ENCODE measurements around the gene PTPRJ. TPM values are rescaled to one million over a fixed set of nuclear protein-coding genes. Genes with fewer than 3 reads are reported as not detected.
A peak's percentile ranks its signal among the peaks of the same experiment; 100 is the strongest.
"Not testable (repeated sequence)": the region's sequence is repeated elsewhere in the genome, so short reads cannot be mapped to it uniquely, and the experiment has no call there.

The PTPRJ gene
- total RNA-seq: 10 to 100 TPM; 13.8 to 22.3 (median 19.0) TPM

DNA sequence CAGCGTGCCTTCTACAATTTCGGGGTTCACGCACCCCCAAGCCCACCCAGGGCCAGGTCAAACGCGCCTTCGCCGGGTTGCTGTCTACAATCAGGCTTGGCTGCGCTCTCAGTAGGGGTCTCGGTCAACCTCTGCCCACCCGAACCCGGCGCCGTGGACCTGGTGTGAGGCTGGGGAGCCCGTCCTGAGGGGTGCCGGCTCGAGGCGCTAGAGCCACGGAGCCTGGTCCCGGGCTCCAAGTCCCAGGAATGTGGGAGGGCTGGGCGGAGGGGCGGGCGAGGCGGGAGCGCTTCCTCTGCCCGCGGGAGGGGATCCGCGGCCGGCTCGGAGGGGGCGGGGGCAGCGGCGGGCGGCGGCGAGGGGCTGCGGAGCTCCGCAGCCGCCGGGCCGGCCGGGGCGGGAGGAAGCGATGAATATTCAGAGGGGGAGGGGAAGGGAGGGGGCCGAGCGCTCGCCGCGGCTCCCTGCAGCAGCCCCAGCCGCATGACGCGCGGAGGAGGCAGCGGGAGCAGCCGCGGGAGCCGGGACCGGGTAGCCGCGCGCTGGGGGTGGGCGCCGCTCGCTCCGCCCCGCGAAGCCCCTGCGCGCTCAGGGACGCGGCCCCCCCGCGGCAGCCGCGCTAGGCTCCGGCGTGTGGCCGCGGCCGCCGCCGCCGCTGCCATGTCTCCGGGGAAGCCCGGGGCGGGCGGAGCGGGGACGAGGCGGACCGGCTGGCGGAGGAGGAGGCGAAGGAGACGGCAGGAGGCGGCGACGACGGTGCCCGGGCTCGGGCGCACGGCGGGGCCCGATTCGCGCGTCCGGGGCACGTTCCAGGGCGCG lies at the start of gene PTPRJ:
TSS of gene PTPRJ (plus strand) at position 472 of the 819 bp plus-strand sequence. CDS start 354 bp downstream, outside the sequence.
- Mint-ChIP-seq H3K4me3 (peak within 1 kb of the TSS; percentile 90), H3K36me3 (ENCODE audit: insufficient read depth) (peaks cover 5% of the 10 kb centered on the region), H3K27me3 (ENCODE audit: low read depth) (no peaks in the 10 kb centered on the region), H3K4me1 (ENCODE audit: low read depth) (peaks cover 31% of the 10 kb centered on the region), H3K9me3 (no peaks in the 10 kb centered on the region)
- ATAC-seq (peak; percentile 75 to 81), DNase-seq (peak; percentile 56)

- H3K4me3 Mint-ChIP-seq: no peak overlapping the region
- no peaks in the 10 kb centered on the region for H3K27me3 Mint-ChIP-seq (ENCODE audit: low read depth)
- H3K9me3 Mint-ChIP-seq: no peaks in the 10 kb centered on the region
- DNase-seq (no peak), ATAC-seq (peak; percentile 89 to 91)
- peaks cover 15% of the 10 kb centered on the region for H3K4me1 Mint-ChIP-seq (ENCODE audit: low read depth)
- no peaks in the 10 kb centered on the region for H3K36me3 Mint-ChIP-seq (ENCODE audit: insufficient read depth)
These were observed 47.8 kb upstream of the PTPRJ start for GRCh38 chr11:47932544-47932943.

- DNase-seq; H3K36me3 Mint-ChIP-seq (ENCODE audit: insufficient read depth); H3K27me3 Mint-ChIP-seq (ENCODE audit: low read depth); H3K9me3 Mint-ChIP-seq; H3K4me3 Mint-ChIP-seq; ATAC-seq: not testable (repeated sequence)
- H3K4me1 Mint-ChIP-seq (ENCODE audit: low read depth): peaks cover 17% of the 10 kb centered on the region
These were observed 46.6 kb upstream of the PTPRJ start for GRCh38 chr11:47933797-47934196.

- DNase-seq (no peak), ATAC-seq (no peak)
- Mint-ChIP-seq H3K4me1 (ENCODE audit: low read depth) (peaks cover 18% of the 10 kb centered on the region), H3K27me3 (ENCODE audit: low read depth) (no peaks in the 10 kb centered on the region), H3K4me3 (no peak overlapping the region), H3K9me3 (no peaks in the 10 kb centered on the region), H3K36me3 (ENCODE audit: insufficient read depth) (no peaks in the 10 kb centered on the region)
These were observed 41.4 kb upstream of the PTPRJ start for GRCh38 chr11:47938791-47939560.

GRCh38 chr11:47940904-47941649 lies 39.3 kb upstream of the PTPRJ start:
- Mint-ChIP-seq H3K27me3 (ENCODE audit: low read depth) (no peaks in the 10 kb centered on the region), H3K4me1 (ENCODE audit: low read depth) (peaks cover 12% of the 10 kb centered on the region), H3K36me3 (ENCODE audit: insufficient read depth) (no peaks in the 10 kb centered on the region), H3K9me3 (no peaks in the 10 kb centered on the region), H3K4me3 (no peak overlapping the region)
- ATAC-seq (no peak), DNase-seq (no peak)

GRCh38 chr11:47941907-47942558 lies 38.3 kb upstream of the PTPRJ start:
- Mint-ChIP-seq H3K9me3 (no peaks in the 10 kb centered on the region), H3K36me3 (ENCODE audit: insufficient read depth) (no peaks in the 10 kb centered on the region), H3K4me3 (no peak overlapping the region), H3K4me1 (ENCODE audit: low read depth) (peaks cover 16% of the 10 kb centered on the region), H3K27me3 (ENCODE audit: low read depth) (no peaks in the 10 kb centered on the region)
- DNase-seq (no peak), ATAC-seq (no peak)

GRCh38 chr11:47943721-47944586 lies 36.4 kb upstream of the PTPRJ start:
- Mint-ChIP-seq H3K27me3 (ENCODE audit: low read depth) (no peaks in the 10 kb centered on the region), H3K9me3 (no peaks in the 10 kb centered on the region), H3K36me3 (ENCODE audit: insufficient read depth) (no peaks in the 10 kb centered on the region), H3K4me3 (no peak overlapping the region), H3K4me1 (ENCODE audit: low read depth) (peaks cover 21% of the 10 kb centered on the region)
- ATAC-seq (no peak), DNase-seq (no peak)

- Mint-ChIP-seq H3K9me3 (no peaks in the 10 kb centered on the region), H3K4me3 (no peak overlapping the region), H3K27me3 (ENCODE audit: low read depth) (no peaks in the 10 kb centered on the region), H3K36me3 (ENCODE audit: insufficient read depth) (no peaks in the 10 kb centered on the region), H3K4me1 (ENCODE audit: low read depth) (peaks cover 28% of the 10 kb centered on the region)
- DNase-seq (no peak), ATAC-seq (no peak)
These were observed 35.7 kb upstream of the PTPRJ start for GRCh38 chr11:47944632-47945031.

GRCh38 chr11:47946682-47947559 lies 33.4 kb upstream of the PTPRJ start:
- Mint-ChIP-seq H3K9me3 (no peaks in the 10 kb centered on the region), H3K36me3 (ENCODE audit: insufficient read depth) (no peaks in the 10 kb centered on the region), H3K27me3 (ENCODE audit: low read depth) (no peaks in the 10 kb centered on the region), H3K4me1 (ENCODE audit: low read depth) (peaks cover 36% of the 10 kb centered on the region), H3K4me3 (no peak overlapping the region)
- DNase-seq (peak; percentile 19), ATAC-seq (peak; percentile 62 to 76)

- H3K4me3 Mint-ChIP-seq: no peak overlapping the region
- no peaks in the 10 kb centered on the region for H3K9me3 Mint-ChIP-seq
- peaks cover 36% of the 10 kb centered on the region for H3K4me1 Mint-ChIP-seq (ENCODE audit: low read depth)
- ATAC-seq: no peak
- DNase-seq: no peak
- H3K27me3 Mint-ChIP-seq (ENCODE audit: low read depth): no peaks in the 10 kb centered on the region
- H3K36me3 Mint-ChIP-seq (ENCODE audit: insufficient read depth): no peaks in the 10 kb centered on the region
These were observed 32.2 kb upstream of the PTPRJ start for GRCh38 chr11:47948137-47948536.

DNA sequence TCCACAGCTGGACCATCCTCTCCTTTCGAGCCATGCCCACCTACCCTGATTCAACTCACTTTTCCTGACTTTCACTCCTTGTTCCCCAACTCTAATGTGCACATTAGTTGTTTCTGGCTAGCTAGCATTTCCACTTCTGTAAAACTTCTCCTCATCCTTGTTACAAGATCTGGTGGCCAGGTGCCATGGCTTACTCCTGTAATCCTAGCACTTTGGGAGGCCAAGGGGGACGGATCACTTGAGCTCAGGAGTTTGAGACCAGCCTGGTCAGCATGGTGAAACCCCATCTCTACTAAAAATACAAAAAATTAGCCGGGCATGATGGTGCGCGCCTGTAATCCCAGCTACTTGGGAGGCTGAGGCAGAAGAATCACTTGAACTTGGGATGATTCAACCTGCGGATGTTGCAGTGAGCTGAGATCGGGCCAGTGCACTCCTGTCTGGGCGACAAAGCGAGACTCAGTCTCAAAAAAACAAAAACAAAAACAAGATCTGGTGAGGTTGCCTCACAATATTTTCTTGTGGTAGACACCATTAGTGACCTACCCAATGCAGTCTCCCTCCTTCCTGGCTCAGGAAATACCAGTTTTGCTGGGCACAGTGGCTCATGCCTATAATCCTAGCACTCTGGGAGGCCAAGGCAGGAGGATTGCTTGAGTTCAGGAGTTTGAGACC lies 31.2 kb upstream of the PTPRJ start:
- H3K9me3 Mint-ChIP-seq; DNase-seq; H3K4me3 Mint-ChIP-seq; ATAC-seq; H3K36me3 Mint-ChIP-seq (ENCODE audit: insufficient read depth); H3K27me3 Mint-ChIP-seq (ENCODE audit: low read depth): not testable (repeated sequence)
- H3K4me1 Mint-ChIP-seq (ENCODE audit: low read depth): peaks cover 36% of the 10 kb centered on the region

DNA sequence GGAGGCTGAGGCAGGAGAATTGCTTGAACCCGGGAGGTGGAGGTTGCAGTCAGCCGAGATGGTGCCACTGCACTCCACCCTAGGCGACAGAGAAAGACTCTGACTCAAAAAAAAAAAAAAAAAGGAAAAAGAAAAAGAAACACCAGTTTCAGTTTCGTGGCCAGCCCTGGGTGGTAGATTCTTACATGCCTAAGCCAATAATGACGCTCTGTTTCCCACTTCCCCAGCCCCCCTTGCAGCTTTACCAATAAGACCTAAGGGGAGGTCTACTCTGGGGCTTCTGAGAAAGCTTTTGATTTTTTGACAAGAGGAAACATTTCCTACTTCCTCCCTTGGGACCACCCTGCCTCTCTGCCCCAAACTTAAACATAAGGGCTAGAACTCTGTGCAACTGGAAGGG lies 30.0 kb upstream of the PTPRJ start:
- Mint-ChIP-seq H3K9me3 (no peaks in the 10 kb centered on the region), H3K27me3 (ENCODE audit: low read depth) (no peaks in the 10 kb centered on the region), H3K4me1 (ENCODE audit: low read depth) (peaks cover 42% of the 10 kb centered on the region), H3K4me3 (peak overlapping the region; percentile 27), H3K36me3 (ENCODE audit: insufficient read depth) (no peaks in the 10 kb centered on the region)
- peak; percentile 83 to 84 for ATAC-seq
- DNase-seq: peak; percentile 53
